Hepatic stellate cell (primary cell): ENCODE results near the gene ANO1.
"Not testable (repeated sequence)": the region's sequence is repeated elsewhere in the genome, so short reads cannot be mapped to it uniquely, and the experiment has no call there.

ENCODE experiments used
- DNase-seq: peaks from one replicate; pipeline ENCODE4 v3.0.0; 2011; ENCODE audit warnings: low spot score

The ANO1 gene

DNA sequence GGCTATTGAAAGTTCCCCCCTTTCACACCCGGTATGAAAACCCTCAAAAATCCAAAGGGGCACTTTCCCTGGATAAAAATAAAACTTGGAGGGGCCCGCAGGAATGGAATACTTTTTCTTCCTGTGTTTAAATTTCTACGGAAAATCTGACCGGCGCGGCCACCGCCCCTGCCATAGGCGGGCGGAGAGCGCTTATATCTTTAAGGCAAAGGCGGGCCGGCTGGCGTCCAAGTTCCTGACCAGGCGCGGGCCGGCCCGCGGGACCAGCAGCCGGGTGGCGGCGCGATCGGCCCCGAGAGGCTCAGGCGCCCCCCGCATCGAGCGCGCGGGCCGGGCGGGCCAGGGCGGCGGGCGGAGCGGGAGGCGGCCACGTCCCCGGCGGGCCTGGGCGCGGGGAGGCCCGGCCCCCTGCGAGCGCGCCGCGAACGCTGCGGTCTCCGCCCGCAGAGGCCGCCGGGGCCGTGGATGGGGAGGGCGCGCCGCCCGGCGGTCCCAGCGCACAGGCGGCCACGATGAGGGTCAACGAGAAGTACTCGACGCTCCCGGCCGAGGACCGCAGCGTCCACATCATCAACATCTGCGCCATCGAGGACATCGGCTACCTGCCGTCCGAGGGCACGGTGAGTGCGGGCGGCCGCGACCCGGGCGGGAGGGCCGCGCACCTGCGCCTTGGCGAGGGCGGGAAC lies at the start of gene ANO1:
ANO1 (plus strand) TSS at position 223 of the 686 bp plus-strand sequence; CDS start at position 513, 290 bp downstream.
- DNase-seq: peak; percentile 64

DNA sequence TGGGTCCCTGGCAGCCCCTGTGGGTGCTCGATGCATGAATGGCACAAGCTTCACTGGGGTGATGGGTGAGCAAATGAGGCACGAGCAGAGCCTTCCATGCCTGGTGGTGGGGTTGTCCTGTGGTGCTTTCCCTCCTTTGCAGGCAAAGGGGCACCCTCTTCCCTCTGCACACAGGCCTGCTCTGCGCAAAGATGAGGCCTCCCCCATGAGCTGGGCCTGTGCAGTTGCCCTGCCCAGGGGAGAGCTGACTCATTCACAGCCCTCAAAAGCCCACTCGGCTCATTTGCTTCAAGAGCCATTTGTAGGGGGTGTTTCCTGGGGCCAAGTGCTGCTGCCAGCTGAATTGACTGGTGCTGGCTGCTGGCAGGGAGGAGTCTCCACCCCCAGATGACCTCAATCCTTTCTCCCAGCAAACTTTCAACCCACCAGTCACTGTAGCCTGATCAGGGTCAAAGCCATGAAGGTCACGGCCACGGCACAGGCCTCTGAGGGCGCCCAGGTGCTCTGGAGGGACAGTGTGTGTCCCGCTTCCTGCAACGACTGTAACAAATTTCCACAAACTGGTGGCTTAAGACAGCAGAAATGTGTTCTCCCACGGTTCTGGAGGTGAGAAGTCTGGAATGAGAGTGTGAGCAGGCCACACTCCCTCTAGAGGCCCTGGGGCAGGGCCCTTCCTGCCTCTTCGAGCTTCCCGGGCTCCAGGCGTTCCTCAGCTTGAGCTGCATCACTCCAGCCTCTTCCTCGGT lies 48.8 kb upstream of the ANO1 start:
- DNase-seq: peak; percentile 24

DNA sequence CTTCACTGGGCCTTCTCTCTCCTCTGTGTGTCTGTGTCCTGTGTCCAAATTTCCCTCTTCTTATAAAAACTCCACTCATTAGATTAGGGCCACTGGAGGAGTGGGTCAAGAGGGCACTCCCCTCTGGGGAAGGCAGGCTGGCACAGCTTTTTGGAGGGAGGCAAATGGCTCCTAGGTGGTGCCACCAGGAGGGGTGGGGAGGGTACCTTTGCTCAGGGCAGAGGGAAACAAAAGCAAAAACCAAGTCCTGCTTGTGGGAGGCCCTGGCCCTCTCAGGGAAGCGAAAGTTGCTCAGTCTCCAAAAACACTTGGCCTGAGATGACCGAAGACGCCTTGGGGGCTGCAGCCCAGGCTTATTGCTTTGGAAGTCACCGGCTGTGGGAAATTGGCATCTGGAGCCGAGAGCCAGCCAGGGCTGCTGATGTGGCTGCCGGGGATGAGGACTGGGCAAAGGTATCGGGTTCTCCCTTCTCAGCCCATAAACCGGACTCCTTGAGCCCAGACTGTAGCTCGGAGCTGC lies 48.2 kb upstream of the ANO1 start:
- no peak for DNase-seq

DNA sequence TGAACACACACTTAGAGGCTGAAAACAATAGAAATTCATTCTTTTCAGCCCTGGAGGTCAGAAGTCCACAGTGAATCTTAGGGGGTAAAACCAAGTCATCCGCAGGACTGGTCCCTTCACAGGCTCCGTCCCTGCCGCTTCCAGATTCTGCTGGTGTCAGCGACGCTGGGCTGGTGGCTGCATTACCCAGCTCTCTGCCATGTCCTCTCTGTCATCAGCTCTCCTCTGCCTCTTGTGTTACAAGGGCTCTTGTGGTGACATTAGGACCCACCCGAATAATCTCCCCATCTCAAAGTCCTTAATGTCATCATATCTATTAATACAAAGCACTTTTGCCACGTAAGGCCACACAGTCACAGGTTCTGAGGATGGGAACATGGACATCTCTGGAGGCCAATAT lies 47.7 kb upstream of the ANO1 start:
- DNase-seq: no peak

DNA sequence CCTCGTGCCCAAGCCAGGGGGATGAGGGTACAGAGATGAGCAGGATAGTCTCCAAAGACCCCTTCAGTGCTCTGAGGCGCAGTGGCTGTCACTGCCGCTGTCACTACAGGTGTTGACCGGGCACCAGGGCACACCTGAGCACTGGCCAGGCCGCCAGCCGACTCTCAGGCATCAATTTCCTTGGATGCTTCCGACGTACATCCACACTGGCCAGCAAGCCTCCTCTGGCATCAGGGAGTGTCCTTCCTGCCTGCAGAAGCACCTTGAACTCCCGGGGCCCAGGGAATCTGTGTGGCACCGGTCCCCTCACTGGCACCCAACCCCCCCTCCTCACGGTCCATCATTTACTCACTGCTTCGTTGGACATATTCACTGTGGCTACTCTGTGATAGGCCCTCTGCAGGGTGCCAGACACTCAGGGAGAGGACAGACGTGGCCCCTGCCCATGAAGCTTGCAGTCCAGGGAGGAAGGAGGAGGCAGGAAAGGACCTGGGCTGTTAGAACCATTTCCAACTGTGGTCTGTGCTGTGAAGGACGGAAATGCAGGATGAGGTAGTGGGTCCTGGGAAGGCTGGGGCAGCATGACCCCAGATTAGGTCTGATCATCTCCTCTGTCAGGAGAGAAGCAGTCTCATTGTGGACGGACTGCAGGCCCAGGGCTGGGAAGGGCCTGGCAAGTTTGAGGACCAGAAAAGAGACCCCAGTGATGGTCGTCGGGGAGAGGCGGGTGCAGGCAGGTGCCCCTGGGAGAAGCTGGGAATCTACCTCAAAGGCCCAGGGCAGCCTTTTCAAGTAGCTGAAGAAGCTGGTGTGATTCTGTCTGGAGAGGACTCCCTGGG lies 46.3 kb upstream of the ANO1 start:
- DNase-seq: no peak

DNA sequence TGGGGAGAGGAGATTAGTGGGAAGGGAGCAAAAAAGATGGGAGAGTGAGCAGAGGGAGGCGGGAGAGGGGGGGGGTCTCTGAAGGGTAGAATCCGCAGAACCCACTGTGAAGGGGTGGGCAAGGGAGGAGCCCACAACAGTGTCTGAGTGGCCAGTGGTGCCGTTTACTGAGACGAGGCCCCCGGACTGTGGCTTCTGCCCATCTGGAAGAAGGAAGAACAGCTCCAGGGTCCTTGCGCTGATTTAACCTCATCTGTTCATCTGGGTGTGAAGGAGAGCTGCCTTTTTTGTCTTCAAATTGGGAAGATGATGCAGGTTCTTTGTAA lies 45.7 kb upstream of the ANO1 start:
- no peak for DNase-seq

DNA sequence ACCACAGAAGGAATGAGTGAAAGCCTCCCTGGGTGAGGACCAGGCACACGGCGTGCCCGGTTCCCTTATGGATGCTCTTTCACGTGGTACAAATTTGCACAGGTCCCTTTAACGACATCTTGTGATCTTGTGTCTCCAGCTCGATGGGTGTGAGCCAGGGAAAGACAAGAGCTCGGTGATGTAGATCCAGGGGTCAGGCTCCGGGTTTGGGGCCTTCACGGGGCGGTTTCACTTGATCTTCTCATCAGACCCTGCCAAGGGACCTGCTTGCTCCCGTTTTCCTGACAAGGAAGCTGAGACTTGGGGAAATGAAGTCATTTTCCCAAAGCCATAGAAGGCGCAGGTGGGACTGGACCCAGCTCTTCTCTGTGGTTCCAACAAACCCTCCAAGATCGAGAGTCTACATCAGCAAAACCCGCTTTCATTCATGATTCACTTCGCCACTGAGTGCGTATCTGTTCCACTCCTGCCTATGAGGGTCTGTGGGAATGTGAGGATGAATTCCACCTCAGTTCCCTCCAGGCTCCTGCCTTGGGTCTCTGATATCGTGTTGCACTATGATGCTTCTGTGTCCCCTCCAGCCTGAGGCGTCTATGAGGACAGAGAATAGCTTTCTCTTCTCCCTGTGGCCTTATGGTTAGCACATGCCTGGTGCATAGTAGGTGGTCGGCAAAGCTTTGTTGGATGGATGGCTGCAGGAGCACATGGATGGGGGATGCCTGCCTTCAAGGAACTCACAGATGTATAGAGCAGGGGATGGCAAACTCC lies 45.0 kb upstream of the ANO1 start:
- no peak for DNase-seq

DNA sequence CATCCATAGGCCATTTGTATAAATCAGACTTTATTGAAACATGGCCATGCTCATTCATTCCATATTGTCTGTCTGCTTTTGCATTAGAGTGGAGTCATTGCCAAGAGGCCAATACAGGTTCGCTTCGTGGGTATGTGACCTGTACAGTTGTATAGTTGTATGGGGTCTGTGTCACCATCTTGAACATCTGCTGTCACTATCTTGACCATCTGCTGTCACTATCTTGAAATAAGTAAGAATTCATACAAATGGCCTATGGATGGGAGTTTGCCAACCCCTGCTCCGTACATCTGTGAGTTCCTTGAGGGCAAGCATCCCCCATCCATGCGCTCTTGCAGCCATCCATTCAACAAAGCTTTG lies 44.4 kb upstream of the ANO1 start:
- no peak for DNase-seq

DNA sequence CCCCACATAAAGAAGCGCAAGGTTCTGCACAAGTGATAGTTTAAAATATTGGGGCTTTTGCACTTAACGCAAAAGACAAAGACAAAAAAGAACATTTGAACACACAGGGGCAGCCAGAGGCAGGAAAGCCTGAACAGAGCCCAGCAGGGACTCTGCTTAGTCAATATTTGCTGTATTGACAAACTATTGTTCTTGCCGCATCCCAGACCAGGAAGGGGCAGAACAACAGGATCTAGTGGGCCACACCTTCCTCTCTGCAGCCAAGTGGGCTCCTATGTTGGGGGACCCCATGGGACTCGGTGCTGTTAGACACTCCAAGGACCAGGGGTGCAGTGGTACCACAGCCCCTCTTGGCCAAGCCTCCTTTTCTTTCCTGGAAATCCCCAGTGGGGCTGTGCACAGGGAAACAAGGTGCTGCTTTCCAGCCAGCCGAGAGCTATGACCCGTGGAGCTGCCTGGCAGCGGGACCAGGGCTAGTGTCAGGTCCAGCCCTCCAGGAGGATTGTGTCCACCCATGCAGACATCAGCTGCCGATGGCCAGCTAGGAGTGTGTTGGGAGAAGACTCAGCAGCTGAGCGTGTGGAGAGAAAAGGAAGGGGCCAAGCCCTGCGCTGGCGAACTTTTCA lies 43.3 kb upstream of the ANO1 start:
- no peak for DNase-seq

DNA sequence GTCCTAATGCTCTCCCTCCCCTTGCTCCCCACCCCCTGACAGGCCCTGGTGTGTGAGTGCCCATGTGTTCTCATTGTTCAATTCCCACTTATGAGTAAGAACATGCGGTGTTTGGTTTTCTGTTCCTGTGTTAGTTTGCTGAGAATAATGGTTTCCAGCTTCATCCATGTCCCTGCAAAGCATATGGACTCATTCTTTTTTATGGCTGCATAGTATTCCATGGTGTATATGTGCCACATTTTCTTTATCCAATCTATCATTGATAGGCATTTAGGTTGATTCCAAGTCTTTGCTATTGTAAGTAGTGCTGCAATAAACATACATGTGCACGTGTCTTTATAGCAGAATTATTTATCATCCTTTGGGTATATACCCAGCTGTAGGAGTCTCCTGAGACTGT lies 42.5 kb upstream of the ANO1 start:
- not testable (repeated sequence) for DNase-seq

DNA sequence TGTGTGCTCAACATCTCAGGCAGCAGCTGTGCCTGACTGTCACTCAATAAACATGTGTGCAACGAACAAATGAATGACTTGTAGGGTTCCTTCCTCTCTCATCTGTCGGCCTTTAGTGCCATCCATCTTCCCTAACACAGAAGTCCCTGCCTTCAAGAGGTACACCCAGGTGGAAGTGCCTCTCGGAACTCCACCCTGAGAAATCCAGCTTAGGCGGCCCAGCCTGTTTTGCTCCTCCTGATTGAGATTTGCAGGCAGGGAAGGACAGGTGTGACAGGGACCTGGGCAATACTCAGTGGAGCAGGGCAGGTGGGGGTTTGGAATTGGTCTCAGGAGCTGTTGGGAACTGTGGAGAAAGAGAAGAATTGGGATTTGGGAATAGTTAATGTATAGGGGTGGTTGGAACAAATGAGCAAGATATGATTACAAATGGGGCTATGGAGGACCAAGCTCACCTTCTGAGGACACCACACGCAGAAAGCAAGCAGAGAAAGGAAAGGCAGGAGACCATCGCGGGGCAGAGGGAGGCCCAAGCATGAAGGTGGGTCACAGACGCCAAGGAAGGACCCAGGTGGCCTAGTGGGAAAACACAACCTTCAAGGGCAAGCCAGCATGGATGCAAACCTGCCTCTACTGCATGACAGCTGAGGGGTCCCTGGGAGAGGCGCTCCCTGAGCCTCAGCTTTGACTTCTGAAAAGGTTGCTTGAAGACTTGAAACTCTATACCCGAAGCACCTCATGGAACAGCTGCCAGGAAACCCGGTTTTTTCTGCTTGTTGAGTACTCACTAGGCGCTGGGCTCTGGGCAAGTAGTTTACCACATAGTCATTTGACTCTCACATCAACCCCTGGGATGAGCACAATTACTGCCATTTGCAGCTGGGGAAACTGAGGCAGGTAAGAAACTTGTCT lies 40.9 kb upstream of the ANO1 start:
- DNase-seq: no peak

DNA sequence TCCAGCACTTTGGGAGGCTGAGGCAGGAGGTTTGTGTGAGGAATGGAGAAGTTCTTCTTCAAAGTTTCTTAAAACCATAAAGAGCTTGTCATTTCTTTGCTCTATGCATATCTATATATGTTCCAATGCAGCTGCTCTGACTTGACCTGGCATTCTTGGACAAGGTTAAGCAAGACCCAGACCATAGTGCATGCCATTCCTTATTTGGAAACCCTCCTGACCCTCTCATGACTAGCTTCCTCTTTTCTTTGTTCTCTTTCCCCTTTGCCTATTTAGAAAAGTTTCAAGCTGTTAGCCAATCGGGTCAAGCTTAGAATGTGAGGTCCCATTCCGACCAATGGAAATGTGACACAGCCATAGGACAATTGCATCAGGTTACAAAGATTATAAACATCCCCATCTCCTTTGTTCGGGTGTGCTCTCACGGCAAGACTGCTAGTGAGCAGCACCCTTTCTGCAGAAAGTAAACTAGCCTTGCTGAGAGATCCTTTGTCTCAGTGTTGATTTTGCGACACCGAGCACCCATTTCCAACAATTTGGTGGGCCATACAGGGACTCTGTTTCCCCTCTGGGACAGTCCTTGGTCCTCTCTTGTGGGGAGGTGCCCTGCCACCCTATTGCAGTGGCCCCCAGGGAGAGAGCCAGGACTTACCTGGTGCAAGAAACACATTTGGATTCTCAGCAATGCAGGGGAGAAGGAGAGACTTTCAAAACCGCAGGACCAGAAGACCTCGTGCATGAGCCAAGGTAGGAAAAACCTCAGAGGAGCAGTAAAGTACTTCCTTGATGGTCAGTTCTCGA lies 39.9 kb upstream of the ANO1 start:
- no peak for DNase-seq

DNA sequence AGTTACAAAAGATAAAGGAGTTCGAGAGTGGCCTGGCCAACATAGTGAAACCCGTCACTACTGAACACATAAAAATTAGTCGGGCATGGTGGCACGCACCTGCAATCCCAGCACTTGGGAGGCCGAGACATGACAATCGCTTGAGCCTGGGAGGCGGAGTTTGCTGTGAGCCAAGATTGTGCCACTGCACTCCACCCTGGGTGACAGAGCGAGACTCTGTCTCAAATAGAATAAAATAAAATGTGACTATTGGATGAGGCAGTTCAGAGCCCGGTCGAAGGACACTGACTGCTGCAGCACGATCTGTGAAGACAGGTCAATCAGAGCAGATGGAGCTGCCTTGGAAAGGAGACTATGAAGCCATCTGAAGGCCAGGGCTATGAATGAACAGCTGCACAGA lies 37.7 kb upstream of the ANO1 start:
- no peak for DNase-seq

DNA sequence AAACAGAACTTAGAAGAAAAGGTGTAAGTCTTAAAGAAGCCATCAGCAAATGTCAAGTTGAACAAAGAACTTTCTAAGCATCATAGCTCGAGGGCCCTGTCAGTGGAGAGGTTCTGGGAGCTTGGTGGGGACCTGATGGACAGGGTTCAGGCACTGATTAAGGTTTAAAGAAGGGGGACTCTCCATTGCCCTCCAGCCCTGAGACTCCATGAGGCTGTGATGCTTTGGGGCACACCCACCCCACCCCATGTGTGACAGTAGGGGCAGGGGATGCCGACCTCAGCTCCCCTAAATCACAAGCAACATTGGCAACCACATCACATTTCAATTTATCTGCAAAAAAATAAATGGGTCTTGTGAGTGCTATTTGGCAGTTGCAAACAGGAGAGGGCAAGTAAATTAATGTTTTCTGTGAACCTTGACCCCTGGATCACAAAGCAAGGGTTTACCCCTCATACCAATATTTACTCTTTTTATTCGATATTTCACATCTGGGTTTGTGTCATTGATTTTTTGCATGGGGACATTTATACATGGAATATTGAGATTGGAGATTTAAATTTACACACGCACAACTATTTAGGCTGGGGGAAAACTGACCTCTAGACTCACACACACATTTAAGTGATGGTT lies 37.1 kb upstream of the ANO1 start:
- DNase-seq: no peak

DNA sequence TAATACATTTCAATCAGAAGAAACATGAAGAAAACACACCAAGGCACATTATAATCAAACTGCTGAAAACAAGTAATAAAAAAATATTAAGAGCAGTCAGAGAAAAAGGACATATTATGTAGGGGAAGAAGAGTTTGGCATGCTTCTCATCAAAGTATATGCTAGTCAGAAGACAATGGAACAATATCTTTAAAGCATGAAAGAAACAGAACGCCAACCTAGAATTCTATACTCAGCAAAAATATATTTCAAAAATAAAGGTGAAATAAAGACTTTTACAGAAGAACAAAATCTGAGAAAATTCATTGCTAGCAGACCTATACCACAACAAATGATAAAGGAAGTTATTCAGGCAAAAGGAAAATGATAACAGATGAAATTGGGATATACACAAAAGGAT lies 34.6 kb upstream of the ANO1 start:
- no peak for DNase-seq

DNA sequence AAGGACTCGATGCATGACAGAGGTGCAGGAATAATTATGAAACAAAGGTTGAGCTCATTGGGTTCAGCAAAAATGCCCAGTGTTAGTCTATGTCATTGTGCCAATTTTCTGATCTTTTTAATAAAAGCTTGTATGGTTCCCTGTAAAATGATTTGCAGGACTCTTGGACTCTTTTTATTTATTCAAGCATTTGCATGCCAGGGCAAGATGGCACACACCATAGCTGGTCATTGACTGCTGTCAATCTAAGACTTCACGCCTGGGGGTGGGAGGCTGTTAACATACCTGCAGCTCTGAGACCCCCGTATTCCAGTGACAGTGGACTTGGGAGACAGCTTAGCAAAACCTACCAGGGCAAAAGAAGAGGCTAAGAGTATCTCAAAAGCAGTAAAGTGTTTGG lies 32.0 kb upstream of the ANO1 start:
- no peak for DNase-seq

DNA sequence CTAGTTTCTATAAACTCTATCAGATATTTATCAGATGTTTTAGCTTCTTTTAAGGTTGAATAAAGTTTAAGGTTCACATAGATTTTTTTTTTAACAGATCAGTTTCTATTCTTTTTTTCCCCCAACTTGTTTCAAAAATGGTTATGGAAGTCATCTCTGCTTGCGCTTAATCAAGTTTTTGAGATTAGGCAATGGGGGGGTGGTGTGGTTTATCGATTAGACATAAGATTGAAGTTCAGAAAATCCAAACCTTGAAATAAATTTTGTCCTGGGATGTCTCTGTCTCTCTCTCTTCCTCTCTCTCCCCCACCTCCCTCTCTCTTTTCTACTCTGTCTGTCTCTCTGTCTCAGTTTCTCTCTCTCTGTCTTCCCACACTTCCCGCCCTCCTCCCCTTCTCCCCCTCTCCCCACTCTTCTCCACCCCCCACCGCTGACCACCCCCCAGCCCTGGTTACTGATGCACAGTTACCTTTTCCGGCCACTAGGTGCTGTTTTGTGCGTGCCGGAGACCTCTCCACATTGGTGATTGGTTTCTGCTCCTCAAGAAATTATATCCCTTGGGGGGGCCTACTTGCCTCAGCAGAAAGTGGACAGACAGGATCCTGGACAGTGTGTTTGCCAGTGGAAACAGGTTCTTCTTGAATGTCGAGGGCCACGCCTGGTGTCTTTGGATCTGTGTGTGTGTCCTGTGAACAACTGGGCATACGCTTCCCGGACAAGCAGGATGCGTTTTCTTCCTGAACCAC lies 29.7 kb upstream of the ANO1 start:
- DNase-seq: no peak

DNA sequence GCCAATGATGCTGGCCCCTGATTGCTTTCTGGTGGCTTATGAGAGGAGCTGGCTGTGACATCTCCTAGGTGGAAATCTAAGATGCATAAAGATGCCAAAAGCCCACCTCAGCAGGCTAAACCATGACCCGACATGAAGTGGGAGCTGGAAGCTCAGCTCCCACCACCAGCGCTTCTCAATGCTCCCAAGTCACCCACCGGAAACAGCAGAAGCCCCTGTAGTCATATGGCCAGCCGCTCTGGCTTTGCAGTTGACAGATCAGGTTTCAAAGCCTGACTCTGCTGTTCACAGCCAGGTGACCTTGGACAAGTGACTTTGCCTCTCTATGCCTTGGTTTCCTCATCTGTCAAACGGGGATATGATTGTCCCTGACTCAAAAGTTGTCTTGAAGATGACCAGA lies 29.1 kb upstream of the ANO1 start:
- DNase-seq: no peak

DNA sequence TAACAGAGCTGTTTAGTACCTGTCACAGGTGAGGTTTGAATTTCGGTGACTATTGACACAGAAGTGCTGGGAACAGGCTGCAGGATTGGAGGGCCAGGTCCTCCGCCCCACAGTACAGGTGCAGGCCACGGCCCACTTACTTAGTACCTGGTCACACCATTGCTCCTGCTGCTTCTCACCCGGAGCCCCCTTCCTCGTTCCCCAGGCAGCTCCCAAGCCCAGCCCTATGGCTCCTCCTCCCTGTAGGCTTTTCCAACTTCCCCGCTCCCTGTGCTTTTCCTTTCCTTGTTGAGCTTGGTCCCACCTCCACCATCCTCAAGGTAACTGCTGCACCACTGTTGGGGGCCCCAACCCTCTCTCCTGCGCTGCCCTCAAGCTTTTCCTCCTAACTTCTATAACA lies 27.9 kb upstream of the ANO1 start:
- DNase-seq: no peak
